HG03175 (cell line): Measurements from ENCODE around the gene LMNTD1.
"Not testable (repeated sequence)": the region's sequence is repeated elsewhere in the genome, so short reads cannot be mapped to it uniquely, and the experiment has no call there.

Source experiments
- ATAC-seq: cut with Tn5 transposase; IDR thresholded peaks from one replicate; pipeline ENCODE4 v1.9.1; 2021; ENCODE audit warnings: mild to moderate bottlenecking, moderate library complexity; ENCODE audit not compliant: unreplicated experiment

LMNTD1 gene

GRCh38 chr12:25553098-25553497, at the start of gene LMNTD1:
Gene LMNTD1 (minus strand): TSS chr12:25553283. CDS start chr12:25552959, 324 bp downstream.
- ATAC-seq, result no peak

- no peak for ATAC-seq
Observed at GRCh38 chr12:25598956-25599355, 45.9 kb upstream of the LMNTD1 start.

- not testable (repeated sequence) for ATAC-seq
Observed at GRCh38 chr12:25595496-25595895, 42.4 kb upstream of the LMNTD1 start.

- no peak for ATAC-seq
Observed at GRCh38 chr12:25594376-25594775, 41.3 kb upstream of the LMNTD1 start.

- no peak for ATAC-seq
Observed at GRCh38 chr12:25592725-25593495, 39.8 kb upstream of the LMNTD1 start.

GRCh38 chr12:25591144-25591543, 38.1 kb upstream of the LMNTD1 start:
- no peak for ATAC-seq

- no peak for ATAC-seq
Observed at GRCh38 chr12:25590011-25590721, 37.1 kb upstream of the LMNTD1 start.

GRCh38 chr12:25587346-25587745, 34.3 kb upstream of the LMNTD1 start:
- no peak for ATAC-seq

- ATAC-seq, result no peak
Observed at GRCh38 chr12:25585662-25586061, 32.6 kb upstream of the LMNTD1 start.

GRCh38 chr12:25585021-25585523, 32.0 kb upstream of the LMNTD1 start:
- no peak for ATAC-seq

GRCh38 chr12:25584596-25584995, 31.5 kb upstream of the LMNTD1 start:
- ATAC-seq, result no peak

GRCh38 chr12:25583545-25583944, 30.5 kb upstream of the LMNTD1 start:
- ATAC-seq, result no peak

GRCh38 chr12:25581067-25581466, 28.0 kb upstream of the LMNTD1 start:
- ATAC-seq, result no peak

GRCh38 chr12:25578411-25579143, 25.5 kb upstream of the LMNTD1 start:
- ATAC-seq, result no peak

GRCh38 chr12:25574761-25575160, 21.7 kb upstream of the LMNTD1 start:
- ATAC-seq, result no peak

GRCh38 chr12:25573346-25573745, 20.3 kb upstream of the LMNTD1 start:
- ATAC-seq, result no peak

GRCh38 chr12:25570418-25570817, 17.3 kb upstream of the LMNTD1 start:
- ATAC-seq, result no peak

GRCh38 chr12:25566202-25566949, 13.3 kb upstream of the LMNTD1 start:
- no peak for ATAC-seq

- no peak for ATAC-seq
Observed at GRCh38 chr12:25558586-25558985, 5.5 kb upstream of the LMNTD1 start.

GRCh38 chr12:25557830-25558436, 4.8 kb upstream of the LMNTD1 start:
- ATAC-seq, result no peak
